Measurements from ENCODE around the gene DENND2D.
"Not testable (repeated sequence)": the region's sequence is repeated elsewhere in the genome, so short reads cannot be mapped to it uniquely, and the experiment has no call there.

DENND2D gene

DNA sequence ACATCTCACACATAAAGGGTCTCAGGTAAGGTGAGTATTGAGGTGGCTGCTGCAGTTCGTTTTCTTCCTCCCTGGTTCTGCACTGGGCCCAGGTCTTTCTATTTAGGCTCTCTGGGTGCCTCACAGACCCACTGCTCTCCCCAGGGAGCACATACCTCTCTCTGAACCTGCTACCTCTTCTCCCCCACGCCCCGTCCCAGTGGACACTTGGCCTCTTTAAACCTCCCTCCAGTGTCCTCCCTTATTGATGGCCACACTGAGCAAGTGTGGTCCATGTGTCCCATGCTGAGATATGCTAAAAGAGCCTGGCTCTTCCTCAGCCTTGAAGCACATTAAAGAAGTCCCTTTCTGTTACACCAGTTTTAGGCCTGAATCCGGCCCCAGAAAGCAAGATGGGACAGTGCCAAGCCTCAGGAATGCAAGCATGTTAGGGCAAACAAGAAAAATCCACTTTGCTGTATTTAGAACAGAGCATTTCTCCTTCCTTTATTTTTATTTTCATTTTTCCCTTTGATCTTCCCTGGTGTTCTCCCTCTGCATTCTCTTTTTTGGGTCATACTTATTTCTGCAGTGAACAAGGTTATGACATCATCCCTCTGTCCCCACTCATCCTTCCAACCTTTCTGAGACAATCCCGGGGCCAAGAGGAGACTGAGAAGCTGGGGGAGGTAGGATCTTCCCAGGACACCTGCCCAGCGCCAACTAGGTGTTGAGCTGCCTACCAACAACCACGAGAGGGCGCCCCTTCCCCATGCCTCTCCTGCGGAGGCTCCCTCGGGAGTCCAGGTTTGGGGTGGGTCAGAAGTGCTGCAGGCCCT, 22.1 kb upstream of the DENND2D start:
- peak; percentile 72 for DNase-seq
- in situ Hi-C loops (cut with MboI; ENCODE audit: low pct_unique_long_range_greater_than_20kb, low sequenced_read_pairs), result loop anchor here (10.0 kb wide), 2 partner anchors 172 to 542 kb away; no protein-coding TSS in a partner anchor

DNA sequence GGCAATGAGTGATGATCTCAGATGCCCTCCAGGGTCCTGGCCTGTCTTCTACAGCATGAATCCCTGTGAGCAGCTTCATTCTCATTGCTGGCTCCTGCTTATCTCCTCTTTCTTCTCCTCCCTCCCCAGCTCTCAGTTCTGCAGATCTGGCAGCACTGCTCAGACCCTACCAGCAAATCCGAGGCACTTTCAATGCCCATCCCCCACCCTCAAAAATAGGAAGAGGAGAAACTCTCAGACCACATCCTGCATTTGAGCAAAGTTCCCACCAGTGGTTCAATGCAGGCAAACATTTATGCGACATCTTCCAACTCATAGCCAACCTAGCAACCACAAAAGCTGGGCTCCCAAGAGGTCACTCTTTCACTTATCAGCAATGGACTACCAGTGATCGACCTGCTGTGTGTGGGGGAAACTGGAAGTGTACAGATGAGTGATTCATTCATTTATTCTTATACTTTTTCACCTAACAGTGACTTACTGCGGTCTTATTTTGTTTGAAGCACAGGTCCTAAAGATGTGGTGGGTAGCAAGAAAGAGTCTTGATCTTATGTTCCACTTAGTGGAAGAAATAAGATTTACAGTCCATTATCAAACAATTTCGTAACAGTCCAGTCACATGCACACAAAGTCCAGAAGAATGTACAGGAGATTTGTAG, 21.3 kb upstream of the DENND2D start:
- DNase-seq, result peak; percentile 97
- in situ Hi-C loops (cut with MboI; ENCODE audit: low pct_unique_long_range_greater_than_20kb, low sequenced_read_pairs), result loop anchor here (10.0 kb wide), 2 partner anchors 173 to 543 kb away; no protein-coding TSS in a partner anchor

GRCh38 chr1:111221276-111221632, 20.8 kb upstream of the DENND2D start:
- no peak for DNase-seq
- in situ Hi-C loops (cut with MboI; ENCODE audit: low pct_unique_long_range_greater_than_20kb, low sequenced_read_pairs), result loop anchor here (10.0 kb wide), 2 partner anchors 174 to 544 kb away; no protein-coding TSS in a partner anchor

GRCh38 chr1:111220302-111220890, 19.9 kb upstream of the DENND2D start:
- in situ Hi-C loops (cut with MboI; ENCODE audit: low pct_unique_long_range_greater_than_20kb, low sequenced_read_pairs), result loop anchor here (10.0 kb wide), 2 partner anchors 174 to 544 kb away; no protein-coding TSS in a partner anchor

GRCh38 chr1:111219557-111220286, 19.3 kb upstream of the DENND2D start:
- in situ Hi-C loops (cut with MboI; ENCODE audit: low pct_unique_long_range_greater_than_20kb, low sequenced_read_pairs), result loop anchor here (10.0 kb wide), 2 partner anchors 175 to 545 kb away; no protein-coding TSS in a partner anchor
- DNase-seq, result no peak

More at GRCh38 chr1:111220302-111220890, 19.9 kb upstream of the DENND2D start:
- DNase-seq, result no peak

DNA sequence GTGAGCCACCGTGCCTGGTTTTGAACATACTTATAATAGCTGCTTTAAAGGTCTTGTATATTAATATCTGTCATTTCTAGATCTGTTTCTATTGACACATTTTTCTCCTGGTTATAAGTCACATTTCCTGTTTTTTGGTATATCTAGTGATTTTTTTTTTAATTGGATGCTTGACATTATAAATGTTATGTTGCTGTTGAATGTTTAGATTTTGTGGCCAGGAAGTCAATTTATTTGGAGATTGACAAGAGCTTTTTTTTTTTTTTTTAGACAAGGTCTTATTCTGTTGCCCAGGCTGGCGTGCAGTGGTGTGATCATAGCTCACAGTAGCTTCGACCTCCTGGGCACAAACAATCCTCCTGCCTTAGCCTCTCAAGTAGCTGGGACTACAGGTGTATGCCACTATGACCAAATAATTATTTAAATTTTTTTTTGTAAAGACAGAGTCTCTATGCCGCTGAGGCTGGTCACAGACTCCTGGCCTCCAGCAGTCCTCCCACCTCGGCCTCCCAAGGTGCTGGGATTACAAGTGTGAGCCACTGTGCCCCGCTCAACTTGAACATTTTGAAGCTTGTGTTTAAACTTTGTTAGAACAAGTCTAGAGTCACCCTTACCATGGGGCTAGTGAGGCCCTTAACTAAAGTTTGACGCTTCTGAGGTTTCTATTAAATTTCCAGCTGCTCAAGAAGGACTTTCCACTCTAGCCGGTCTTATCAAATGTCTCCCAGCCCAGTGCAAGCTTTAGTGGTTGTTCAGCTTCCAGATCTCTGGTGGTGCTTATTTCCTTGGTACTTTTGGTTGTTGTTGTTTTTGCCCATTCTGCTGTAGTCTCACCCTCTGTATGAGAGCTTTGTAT, 18.5 kb upstream of the DENND2D start:
- in situ Hi-C loops (cut with MboI; ENCODE audit: low pct_unique_long_range_greater_than_20kb, low sequenced_read_pairs), result no loop called here
- no peak for DNase-seq

DNA sequence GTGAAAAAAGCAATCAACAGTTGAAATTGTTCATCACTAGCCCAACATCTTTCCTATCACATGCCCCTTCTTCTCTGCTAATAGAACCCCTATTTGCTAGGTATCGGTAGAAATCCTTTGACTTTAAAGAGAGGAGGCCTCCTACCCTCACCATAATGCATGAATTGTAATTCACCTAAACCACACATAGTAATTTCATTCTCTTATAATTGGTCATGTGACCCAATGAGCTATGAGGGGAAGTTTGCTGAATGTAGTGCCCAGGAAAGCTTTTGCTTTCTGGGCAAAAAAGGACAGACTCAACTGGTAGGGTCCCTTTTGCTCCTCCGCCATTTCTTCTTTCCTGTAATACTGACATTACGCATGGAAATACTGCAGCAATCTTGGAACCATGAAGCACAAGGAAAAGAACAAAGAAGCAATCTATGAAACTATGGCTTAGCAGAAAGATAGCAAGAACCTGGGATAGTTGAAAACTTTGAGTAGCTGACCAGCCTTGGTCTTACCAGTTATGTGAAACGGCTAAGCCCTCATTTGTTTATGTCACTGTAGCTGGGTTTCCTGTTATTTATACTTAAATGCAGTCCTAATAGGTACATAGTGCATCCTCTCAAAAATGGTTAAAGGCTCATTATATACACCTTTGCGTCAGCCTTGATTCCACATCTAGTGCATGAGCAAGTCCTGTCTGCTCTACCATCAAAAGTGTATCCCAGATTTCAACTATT, 16.9 kb upstream of the DENND2D start:
- in situ Hi-C loops (cut with MboI; ENCODE audit: low pct_unique_long_range_greater_than_20kb, low sequenced_read_pairs), result no loop called here
- DNase-seq, result no peak

- in situ Hi-C loops (cut with MboI; ENCODE audit: low pct_unique_long_range_greater_than_20kb, low sequenced_read_pairs), result no loop called here
- no peak for DNase-seq
Observed at GRCh38 chr1:111216751-111217150, 16.3 kb upstream of the DENND2D start.

GRCh38 chr1:111215285-111215684, 14.8 kb upstream of the DENND2D start:
- DNase-seq; in situ Hi-C loops (cut with MboI; ENCODE audit: low pct_unique_long_range_greater_than_20kb, low sequenced_read_pairs): not testable (repeated sequence)

DNA sequence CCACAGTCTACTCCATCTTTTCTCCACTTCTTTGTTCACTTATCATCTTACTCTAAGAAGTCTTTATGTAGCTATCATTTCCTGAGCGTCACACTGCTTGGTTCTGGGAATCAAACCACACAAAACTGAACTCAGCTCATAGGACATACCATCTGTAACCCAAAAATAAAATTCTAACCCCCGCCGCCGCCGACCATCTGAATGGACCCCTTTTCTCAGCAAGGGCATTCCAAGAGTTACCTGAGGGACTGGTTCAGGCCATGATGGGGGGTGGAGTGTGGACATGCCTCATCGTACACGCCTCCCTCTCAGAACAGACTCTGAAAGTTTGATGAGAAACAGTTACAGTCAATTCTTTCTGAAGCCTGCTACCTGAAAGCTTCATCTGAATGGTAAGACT, 14.4 kb upstream of the DENND2D start:
- in situ Hi-C loops (cut with MboI; ENCODE audit: low pct_unique_long_range_greater_than_20kb, low sequenced_read_pairs), result no loop called here
- no peak for DNase-seq

- in situ Hi-C loops (cut with MboI; ENCODE audit: low pct_unique_long_range_greater_than_20kb, low sequenced_read_pairs), result no loop called here
- peak; percentile 95 for DNase-seq
Observed at GRCh38 chr1:111214074-111214801, 13.8 kb upstream of the DENND2D start.

DNA sequence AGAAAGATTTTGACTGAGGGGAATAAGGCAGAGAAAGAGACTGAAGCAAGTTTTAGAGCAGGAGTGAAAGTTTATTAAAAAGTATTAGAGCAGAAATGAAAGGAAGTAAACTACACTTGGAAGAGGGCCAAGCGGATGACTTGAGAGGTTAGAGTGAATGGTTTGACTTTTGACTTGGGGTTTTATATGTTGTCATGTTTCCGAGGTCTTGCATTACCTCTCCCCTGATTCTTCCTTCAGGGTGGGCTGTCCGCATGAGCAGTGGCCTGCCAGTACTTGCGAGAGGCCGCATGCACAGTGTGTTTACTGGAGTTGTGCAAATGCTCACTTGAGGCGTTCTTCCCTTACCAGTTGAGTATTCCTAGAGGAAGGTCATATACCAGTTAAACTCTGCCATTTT, 13.0 kb upstream of the DENND2D start:
- in situ Hi-C loops (cut with MboI; ENCODE audit: low pct_unique_long_range_greater_than_20kb, low sequenced_read_pairs), result no loop called here

DNA sequence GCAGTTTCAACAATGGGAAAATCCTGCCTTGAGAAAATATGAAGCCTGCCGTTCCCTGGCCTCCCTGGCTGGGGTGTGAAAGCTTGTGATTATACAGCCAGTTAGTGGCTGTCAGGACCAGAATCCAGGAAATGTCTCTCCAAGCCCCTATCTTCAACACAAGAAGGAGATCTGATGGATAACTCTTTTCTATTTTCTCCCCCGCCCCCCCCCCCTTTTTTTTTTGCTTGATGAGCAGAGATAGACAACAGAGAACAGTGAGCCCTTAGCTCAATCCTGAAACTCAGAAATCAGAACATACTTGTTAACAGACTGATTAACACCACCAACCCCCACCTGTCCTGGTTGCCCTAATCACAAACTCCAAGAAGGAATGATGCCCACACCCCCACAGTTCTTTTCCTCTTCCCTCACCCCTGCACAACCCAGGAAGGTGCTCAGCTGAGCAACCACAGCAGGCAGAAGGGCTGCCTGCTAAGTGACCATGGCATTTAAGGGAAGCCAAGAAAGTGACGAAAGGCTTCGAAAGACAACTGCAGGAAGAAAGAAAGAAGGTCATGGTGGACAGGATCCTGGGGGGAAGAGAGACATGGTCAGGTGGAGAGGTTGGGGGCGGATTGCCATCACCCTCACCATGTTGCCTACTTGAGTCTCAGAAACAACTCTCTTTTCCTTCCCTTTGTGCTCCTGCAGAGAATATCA, 12.3 kb upstream of the DENND2D start:
- in situ Hi-C loops (cut with MboI; ENCODE audit: low pct_unique_long_range_greater_than_20kb, low sequenced_read_pairs), result no loop called here
- peak; percentile 37 for DNase-seq

More for the DNA sequence above, 13.0 kb upstream of the DENND2D start:
- DNase-seq, result peak; percentile 39

DNA sequence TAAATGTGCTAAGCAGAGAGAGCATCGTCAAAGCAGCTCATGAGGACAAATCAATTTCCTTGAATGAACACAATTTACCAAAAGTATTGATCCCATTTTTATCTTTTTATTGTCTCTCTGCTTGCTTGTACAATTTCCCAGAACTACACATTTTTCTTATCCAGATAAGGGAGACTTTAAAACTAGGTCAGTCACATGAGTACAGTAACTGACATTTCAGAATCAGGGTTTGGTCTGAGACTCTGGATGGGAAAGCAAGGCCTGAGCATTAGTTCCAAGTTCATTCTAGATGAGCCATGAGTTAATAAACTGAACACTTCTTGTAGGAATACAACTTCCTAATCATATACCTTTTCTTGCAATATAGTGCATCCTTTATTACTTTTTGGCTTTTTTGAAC, 11.5 kb upstream of the DENND2D start:
- in situ Hi-C loops (cut with MboI; ENCODE audit: low pct_unique_long_range_greater_than_20kb, low sequenced_read_pairs), result no loop called here
- no peak for DNase-seq

DNA sequence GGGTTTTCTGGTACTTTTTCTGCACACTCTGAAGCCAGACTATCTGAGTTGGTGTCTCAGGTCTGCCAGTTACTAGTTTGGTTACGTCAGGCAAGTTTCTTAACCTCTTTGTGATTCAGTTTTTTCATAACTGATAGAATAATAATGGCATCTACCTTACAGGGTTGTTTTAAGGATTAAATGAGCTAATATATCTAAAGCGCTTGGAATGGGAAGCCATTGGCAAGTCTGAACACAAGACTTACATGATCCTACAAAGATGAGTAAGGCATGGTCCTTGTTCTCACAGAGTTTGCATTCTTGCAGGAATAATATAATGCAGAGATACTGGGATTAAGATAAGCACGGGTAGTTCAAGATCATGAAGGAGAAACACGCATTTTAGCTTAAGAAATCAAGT, 9.2 kb upstream of the DENND2D start:
- in situ Hi-C loops (cut with MboI; ENCODE audit: low pct_unique_long_range_greater_than_20kb, low sequenced_read_pairs), result no loop called here
- no peak for DNase-seq

DNA sequence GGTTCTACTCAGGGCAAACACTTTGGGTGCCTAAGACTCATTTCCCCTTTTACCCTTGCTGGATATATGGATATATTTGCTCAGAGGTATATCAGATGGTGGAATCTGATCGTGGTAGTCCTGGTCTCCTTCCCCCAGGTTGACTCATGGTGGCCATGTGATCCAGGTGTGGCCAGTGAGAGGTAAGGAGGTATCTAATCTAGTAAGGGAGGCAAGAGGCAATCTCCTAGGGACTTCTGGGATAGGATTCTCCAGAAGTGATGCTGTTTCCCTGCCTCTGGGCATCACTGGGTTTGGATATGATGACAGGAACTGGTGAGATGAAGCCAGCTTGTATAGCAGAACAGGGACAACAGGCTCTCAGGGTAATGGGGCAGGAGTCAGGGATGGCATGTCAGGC, 8.5 kb upstream of the DENND2D start:
- DNase-seq, result no peak
- in situ Hi-C loops (cut with MboI; ENCODE audit: low pct_unique_long_range_greater_than_20kb, low sequenced_read_pairs), result no loop called here

DNA sequence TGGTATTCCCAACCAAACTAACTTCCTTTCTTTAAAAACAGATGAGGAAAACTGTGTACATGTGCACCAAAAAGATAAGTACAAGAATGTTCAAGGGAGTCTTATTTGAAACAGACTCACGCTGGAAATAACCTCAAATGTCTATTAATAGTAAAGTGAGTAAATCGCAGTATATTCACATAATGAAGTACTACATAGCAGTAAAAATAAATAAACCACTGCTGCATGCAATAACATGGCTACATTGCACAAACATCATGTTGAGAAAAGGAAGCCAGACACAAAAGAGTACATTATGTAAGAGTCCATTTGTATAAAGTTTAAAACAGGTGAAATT, 5.2 kb upstream of the DENND2D start:
- in situ Hi-C loops (cut with MboI; ENCODE audit: low pct_unique_long_range_greater_than_20kb, low sequenced_read_pairs), result no loop called here

More for the DNA sequence above, 5.2 kb upstream of the DENND2D start:
- DNase-seq, result peak; percentile 62

All from KBM-7 (cell line).